Stimulated activated CD4-positive, alpha-beta T cell treated with anti-CD3 and anti-CD28 coated beads, Interleukin-2, amount 100 ng/mL, for 48 hours (primary cell): ENCODE results near the gene TSPAN18.

Experiments used
- DNase-seq, 2 donors: peaks; one replicate each; pipeline ENCODE4 v3.0.0-alpha.2; 2020

Gene TSPAN18

GRCh38 chr11:44804449-44805437 is 78.0 kb downstream of the TSPAN18 start:
- DNase-seq = no peak

GRCh38 chr11:44805596-44805995 is 78.8 kb downstream of the TSPAN18 start:
- DNase-seq = no peak

GRCh38 chr11:44808053-44808753 is 81.4 kb downstream of the TSPAN18 start:
- no peak for DNase-seq

- DNase-seq = no peak
Measured at GRCh38 chr11:44809283-44809682, 82.5 kb downstream of the TSPAN18 start.

- DNase-seq = no peak
Measured at GRCh38 chr11:44811841-44812448, 85.2 kb downstream of the TSPAN18 start.

GRCh38 chr11:44812971-44813370 is 86.2 kb downstream of the TSPAN18 start:
- DNase-seq = no peak

GRCh38 chr11:44813401-44813800 is 86.6 kb downstream of the TSPAN18 start:
- no peak for DNase-seq

GRCh38 chr11:44814881-44815592 is 88.3 kb downstream of the TSPAN18 start:
- no peak for DNase-seq

- DNase-seq = no peak
Measured at GRCh38 chr11:44815917-44816456, 89.2 kb downstream of the TSPAN18 start.

- no peak for DNase-seq
Measured at GRCh38 chr11:44816761-44817160, 90.0 kb downstream of the TSPAN18 start.

GRCh38 chr11:44817207-44817949 is 90.6 kb downstream of the TSPAN18 start:
- no peak for DNase-seq

GRCh38 chr11:44818110-44818509 is 91.3 kb downstream of the TSPAN18 start:
- no peak for DNase-seq

GRCh38 chr11:44819346-44819745 is 92.6 kb downstream of the TSPAN18 start:
- no peak for DNase-seq

- DNase-seq = no peak
Measured at GRCh38 chr11:44822369-44822768, 95.6 kb downstream of the TSPAN18 start.

- no peak for DNase-seq
Measured at GRCh38 chr11:44823006-44823405, 96.2 kb downstream of the TSPAN18 start.

GRCh38 chr11:44823868-44824267 is 97.1 kb downstream of the TSPAN18 start:
- DNase-seq = no peak

- DNase-seq = no peak
Measured at GRCh38 chr11:44824300-44824704, 97.5 kb downstream of the TSPAN18 start.

- no peak for DNase-seq
Measured at GRCh38 chr11:44825058-44825785, 98.5 kb downstream of the TSPAN18 start.

GRCh38 chr11:44826922-44827643 is 100.3 kb downstream of the TSPAN18 start:
- no peak for DNase-seq

GRCh38 chr11:44828296-44828695 is 101.5 kb downstream of the TSPAN18 start:
- no peak for DNase-seq
